IPS-18a (cell line): Measurements from ENCODE around the gene CEMP1.

ENCODE experiments used
- H3K27ac ChIP-seq: one replicate; pipeline ENCODE4 v1.5.1; 2013; ENCODE audit warnings: low read length
- H3K27me3 ChIP-seq: one replicate; pipeline ENCODE4 v1.6.1; 2013; ENCODE audit warnings: mild to moderate bottlenecking, low read length; ENCODE audit not compliant: control insufficient read depth, insufficient read depth
- H3K36me3 ChIP-seq: one replicate; pipeline ENCODE4 v1.6.1; 2013; ENCODE audit warnings: low read depth, low read length; ENCODE audit not compliant: control insufficient read depth
- H3K4me1 ChIP-seq: one replicate; pipeline ENCODE4 v1.6.1; 2013; ENCODE audit warnings: low read depth, low read length; ENCODE audit not compliant: control insufficient read depth
- H3K4me3 ChIP-seq: one replicate; pipeline ENCODE4 v1.5.1; 2013; ENCODE audit warnings: low read length
- H3K9ac ChIP-seq: one replicate; pipeline ENCODE4 v1.6.1; 2013; ENCODE audit warnings: mild to moderate bottlenecking, low read length, moderate library complexity
- H3K9me3 ChIP-seq: one replicate; pipeline ENCODE4 v1.6.1; 2013; ENCODE audit warnings: low read depth, low read length; ENCODE audit not compliant: control insufficient read depth

CEMP1 gene

DNA sequence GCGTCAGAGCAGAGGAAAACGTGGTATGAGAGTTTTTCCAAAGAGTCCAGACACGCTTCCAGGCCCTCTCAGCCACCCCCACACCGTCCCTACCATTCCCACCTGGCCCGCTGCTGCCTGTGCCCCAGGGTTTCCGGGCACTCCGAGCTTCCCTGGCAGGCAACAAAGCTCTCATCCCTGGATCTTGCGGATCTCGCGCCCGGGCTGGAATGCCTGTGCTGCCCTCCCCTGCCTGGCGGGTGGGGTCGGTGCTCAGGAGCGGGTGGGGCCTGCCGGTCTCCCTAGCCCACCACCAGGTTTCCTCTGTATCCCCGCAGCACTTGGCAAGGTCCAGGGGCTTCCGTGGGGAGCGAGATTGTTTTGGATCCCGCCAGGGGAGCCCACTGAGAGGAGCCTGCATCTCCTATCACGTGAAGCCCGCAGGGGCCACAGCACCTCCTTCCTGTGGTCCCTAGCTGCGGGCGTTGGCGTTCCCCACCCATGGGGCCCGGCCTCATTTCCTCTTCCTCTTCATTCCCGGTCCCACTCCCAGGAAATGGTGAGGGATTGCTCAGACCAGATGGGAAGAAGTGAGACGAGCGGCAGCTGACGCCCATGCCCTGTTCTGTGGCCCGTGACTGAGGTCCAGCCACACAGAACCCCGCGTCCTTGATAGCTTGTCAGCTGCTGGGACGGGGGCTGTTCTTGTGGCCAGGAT, 45.2 kb downstream of the CEMP1 start:
- no peaks in the 10 kb centered on the region for H3K36me3 ChIP-seq
- H3K27ac ChIP-seq, result no peak overlapping the region
- no peaks in the 10 kb centered on the region for H3K4me1 ChIP-seq
- H3K27me3 ChIP-seq, result no peaks in the 10 kb centered on the region
- H3K9me3 ChIP-seq, result no peaks in the 10 kb centered on the region
- no peak overlapping the region for H3K4me3 ChIP-seq
- no peak overlapping the region for H3K9ac ChIP-seq

DNA sequence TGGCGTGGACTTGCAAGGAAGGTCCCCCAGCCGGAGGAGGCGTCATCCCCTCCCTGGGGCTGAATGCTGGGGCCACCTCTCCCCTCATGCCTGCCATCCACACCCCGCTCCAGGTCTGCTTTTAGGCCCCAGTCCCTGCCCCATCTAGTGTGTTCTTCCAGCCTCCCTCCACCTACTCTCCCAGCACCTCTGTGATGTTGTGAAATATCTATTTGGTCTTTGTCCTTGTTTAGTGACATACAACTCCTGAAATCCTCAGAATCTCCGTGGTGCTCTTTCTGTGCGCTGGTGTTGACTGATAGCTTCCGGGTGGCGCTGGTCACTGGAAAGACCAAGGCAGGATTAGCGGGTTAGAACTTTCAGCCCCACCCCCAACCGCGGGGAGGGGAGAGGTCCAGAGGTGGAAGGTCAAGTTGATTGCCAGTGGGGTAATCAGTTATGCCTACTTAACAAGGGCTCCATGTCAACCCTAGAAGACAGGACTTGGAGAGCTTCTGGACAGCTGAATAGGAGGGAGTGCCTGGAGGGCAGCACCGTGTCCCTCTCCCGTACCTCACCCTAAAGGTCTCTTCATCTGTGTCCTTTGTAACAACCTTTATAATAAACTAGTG, 46.2 kb downstream of the CEMP1 start:
- Histone ChIP-seq H3K4me1 (no peaks in the 10 kb centered on the region), H3K9ac (no peak overlapping the region), H3K9me3 (no peaks in the 10 kb centered on the region), H3K27me3 (no peaks in the 10 kb centered on the region), H3K36me3 (no peaks in the 10 kb centered on the region), H3K27ac (no peak overlapping the region), H3K4me3 (no peak overlapping the region)

DNA sequence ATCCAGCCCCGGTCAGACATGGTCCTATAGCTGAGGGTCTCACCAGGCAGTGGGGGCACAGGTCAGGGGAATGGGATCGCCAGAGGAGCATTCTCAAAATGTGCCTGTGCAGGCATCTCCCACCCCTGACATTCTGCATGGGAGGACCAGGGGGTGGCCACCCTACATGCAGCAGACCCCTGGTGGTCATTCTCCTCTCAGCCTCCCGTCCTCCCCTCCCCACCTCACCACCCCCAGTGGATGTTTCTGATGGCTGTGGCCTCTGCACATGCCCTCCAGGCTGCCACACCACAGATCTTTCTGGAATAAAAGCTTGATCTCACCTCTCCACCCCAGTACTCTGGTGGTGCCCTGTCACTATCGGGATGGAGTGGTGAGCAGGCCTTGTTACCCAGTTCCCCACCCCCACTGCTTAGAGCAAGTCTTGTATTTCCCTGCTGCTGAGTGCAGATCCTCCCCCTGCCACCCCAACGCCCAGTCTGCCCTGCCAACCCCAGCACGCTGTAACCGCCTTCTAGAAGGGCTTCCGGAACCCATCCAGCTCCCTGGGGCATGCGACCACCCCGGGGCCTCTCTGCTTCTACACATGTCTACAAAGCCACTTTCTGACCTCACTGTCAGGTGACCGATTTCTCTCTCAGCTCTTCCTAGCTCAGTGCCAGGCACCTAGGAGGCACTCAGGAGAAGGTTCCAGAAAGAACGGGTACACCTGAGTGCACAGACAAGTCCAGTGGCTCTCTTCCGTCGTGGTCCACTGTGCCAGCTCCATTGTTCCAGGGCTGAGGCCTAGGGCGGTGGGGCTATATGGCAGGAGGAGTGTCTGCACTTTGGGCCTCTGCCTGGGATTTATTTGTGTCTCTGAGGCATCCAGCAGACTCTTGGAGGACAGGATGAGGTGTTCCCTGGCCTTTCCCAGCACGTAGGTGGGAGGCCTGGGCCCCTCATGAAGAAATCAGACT, 47.0 kb downstream of the CEMP1 start:
- H3K9ac ChIP-seq, result no peak overlapping the region
- H3K4me1 ChIP-seq, result no peaks in the 10 kb centered on the region
- no peaks in the 10 kb centered on the region for H3K36me3 ChIP-seq
- H3K4me3 ChIP-seq, result no peak overlapping the region
- H3K27ac ChIP-seq, result no peak overlapping the region
- no peaks in the 10 kb centered on the region for H3K27me3 ChIP-seq
- no peaks in the 10 kb centered on the region for H3K9me3 ChIP-seq

DNA sequence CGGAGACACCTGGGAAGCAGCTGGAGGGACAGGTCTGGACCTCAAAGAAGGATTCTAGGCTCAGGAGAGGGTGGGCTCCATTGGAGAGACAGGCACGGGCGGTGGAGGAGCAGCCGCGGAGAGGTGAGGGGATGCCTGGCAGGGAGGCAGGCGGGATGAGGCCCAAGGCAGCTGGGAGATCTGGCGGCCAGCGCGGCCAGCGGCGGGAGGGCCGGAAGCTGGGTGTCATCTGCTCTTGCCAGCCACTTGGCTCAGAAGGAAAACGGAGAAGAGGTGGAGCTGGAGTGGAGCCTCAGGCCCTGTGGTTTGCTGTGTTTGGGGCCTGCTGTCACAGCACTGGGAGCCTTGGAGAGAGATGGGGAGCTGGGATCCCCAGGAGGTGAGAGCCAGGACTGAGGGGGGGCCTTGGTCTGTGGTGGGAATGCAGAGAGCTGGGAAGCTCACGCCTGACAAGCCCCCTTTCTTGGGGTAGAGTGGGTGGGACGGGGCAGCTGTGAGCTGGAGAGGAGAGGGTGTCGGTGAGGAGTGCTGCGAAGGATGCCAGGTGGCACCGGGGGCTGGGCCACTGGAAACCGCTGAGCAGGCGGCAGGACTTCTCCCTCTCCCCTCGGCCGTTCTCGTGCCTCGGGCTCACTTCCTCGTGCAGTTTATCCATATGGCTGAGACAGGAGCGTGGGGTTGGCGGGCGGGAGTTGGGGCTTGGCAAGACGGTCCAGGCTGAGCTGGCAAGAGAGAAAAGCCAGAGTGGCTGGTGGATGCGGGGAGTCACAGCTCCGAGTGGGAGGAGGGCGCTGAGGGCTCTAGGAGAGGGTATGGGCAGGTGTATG, 48.3 kb downstream of the CEMP1 start:
- no peaks in the 10 kb centered on the region for H3K9me3 ChIP-seq
- no peaks in the 10 kb centered on the region for H3K27me3 ChIP-seq
- H3K4me1 ChIP-seq, result no peaks in the 10 kb centered on the region
- H3K4me3 ChIP-seq, result no peak overlapping the region
- H3K36me3 ChIP-seq, result no peaks in the 10 kb centered on the region
- no peak overlapping the region for H3K27ac ChIP-seq
- no peak overlapping the region for H3K9ac ChIP-seq

DNA sequence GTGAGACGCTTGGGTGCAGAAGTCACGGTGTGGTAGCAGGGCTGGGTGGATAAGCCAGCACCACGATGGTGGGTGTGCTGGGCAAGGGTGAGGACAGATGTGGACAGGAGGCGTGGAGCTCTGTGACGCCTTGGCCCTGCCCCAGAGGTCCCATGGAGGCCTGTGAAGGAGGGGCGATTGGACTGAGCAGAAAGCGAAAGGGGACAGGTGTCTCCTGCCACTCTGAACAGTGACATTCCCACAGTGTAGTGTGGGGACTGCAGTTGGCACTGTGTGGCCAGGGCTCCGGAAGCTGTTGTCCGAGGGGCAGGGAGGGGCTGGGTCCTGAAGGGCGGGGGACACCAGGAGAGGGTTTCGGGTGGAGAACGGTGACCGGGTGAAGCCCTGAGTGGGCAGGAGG, 49.0 kb downstream of the CEMP1 start:
- Histone ChIP-seq H3K9me3 (no peaks in the 10 kb centered on the region), H3K36me3 (no peaks in the 10 kb centered on the region), H3K4me3 (no peak overlapping the region), H3K4me1 (no peaks in the 10 kb centered on the region), H3K9ac (no peak overlapping the region), H3K27ac (no peak overlapping the region), H3K27me3 (no peaks in the 10 kb centered on the region)

DNA sequence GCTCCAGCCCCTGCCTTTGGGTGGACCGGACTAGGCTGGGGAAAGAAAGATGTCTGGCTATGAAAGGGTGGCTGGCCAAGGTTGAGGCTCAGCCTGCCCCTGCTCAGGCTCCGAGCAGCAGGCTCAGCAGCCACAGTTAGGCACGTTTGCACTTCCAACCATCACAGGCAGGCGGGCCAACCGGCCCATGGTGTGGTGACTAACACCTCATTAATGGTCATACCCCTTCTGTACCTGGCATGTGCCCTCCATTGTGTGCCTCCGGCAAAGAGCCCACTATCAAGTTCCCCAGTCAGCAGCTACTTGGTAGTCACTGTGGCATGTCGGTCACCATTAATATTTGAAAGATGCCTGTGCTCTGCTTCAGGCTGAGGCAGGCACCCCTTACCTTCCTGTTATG, 49.5 kb downstream of the CEMP1 start:
- Histone ChIP-seq H3K27ac (no peak overlapping the region), H3K9me3 (no peaks in the 10 kb centered on the region), H3K36me3 (no peaks in the 10 kb centered on the region), H3K4me1 (no peaks in the 10 kb centered on the region), H3K9ac (no peak overlapping the region), H3K27me3 (peaks cover 4% of the 10 kb centered on the region), H3K4me3 (no peak overlapping the region)

DNA sequence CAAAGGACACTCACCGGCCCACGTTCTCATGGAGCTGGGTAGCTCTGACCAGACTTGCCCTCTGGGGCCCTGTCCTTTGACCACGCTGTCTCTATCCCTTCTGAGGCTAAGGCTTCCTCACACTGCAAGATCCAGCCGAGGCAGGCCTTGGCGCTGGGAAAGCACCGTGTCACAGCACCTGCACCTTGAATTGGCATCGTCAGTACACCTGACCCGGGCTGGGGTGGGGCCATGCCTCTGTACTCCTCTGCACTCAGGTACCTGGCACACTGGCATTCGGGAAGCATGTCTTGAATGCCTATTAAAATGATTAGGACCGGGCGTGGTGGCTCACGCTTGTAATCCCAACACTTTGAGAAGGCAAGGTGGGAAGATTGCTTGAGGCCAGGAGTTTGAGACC, 50.3 kb downstream of the CEMP1 start:
- Histone ChIP-seq H3K9ac (no peak overlapping the region), H3K27me3 (peaks cover 11% of the 10 kb centered on the region), H3K27ac (no peak overlapping the region), H3K9me3 (no peaks in the 10 kb centered on the region), H3K36me3 (no peaks in the 10 kb centered on the region), H3K4me1 (no peaks in the 10 kb centered on the region), H3K4me3 (no peak overlapping the region)
